Measurements from ENCODE around the gene ADTRP.

ADTRP gene

GRCh38 chr6:11679099-11679498 is 99.5 kb downstream of the ADTRP start:
- ATAC-seq, result no peak
- TF ChIP-seq RARB (CRISPR knock-in tag; IDR thresholded peaks at IDR 0.05) (no peak), ZNF565 (CRISPR knock-in tag; conservative IDR thresholded peaks at IDR 0.05; ENCODE audit: low read depth) (no peak), ZC3H10 (CRISPR knock-in tag; IDR thresholded peaks at IDR 0.05) (no peak), PATZ1 (CRISPR knock-in tag; IDR thresholded peaks at IDR 0.05; ENCODE audit: borderline replicate concordance) (no peak), TCF4 (CRISPR knock-in tag; IDR thresholded peaks at IDR 0.05; ENCODE audit: borderline replicate concordance) (no peak), POU6F1 (CRISPR knock-in tag; IDR thresholded peaks at IDR 0.05; ENCODE audit: borderline replicate concordance, low read depth) (no peak), ZNF8 (CRISPR knock-in tag; IDR thresholded peaks at IDR 0.05) (no peak), ISL1 (CRISPR knock-in tag; IDR thresholded peaks at IDR 0.05) (no peak), PPARA (CRISPR knock-in tag; IDR thresholded peaks at IDR 0.05; ENCODE audit: borderline replicate concordance) (no peak), ZFP3 (CRISPR knock-in tag; IDR thresholded peaks at IDR 0.05) (no peak), ZFP30 (CRISPR knock-in tag; IDR thresholded peaks at IDR 0.05) (no peak), ARNTL (CRISPR knock-in tag; IDR thresholded peaks at IDR 0.05; ENCODE audit: borderline replicate concordance, low read depth) (no peak), CSDC2 (CRISPR knock-in tag; IDR thresholded peaks at IDR 0.05) (no peak), OSR1 (CRISPR knock-in tag; IDR thresholded peaks at IDR 0.05) (no peak), CREB5 (CRISPR knock-in tag; IDR thresholded peaks at IDR 0.05; ENCODE audit: low read depth) (no peak), TOX (CRISPR knock-in tag; IDR thresholded peaks at IDR 0.05; ENCODE audit: borderline replicate concordance) (no peak), BACH2 (CRISPR knock-in tag; IDR thresholded peaks at IDR 0.05; ENCODE audit: borderline replicate concordance) (no peak), GLIS3 (CRISPR knock-in tag; IDR thresholded peaks at IDR 0.05) (no peak), ZNF70 (CRISPR knock-in tag; IDR thresholded peaks at IDR 0.05) (no peak)

GRCh38 chr6:11675601-11676000 is 103.0 kb downstream of the ADTRP start:
- TF ChIP-seq ARNTL (CRISPR knock-in tag; IDR thresholded peaks at IDR 0.05; ENCODE audit: borderline replicate concordance, low read depth), result no peak
- no peak for TF ChIP-seq ESRRG (CRISPR knock-in tag; IDR thresholded peaks at IDR 0.05)
- TF ChIP-seq CSDC2 (CRISPR knock-in tag; IDR thresholded peaks at IDR 0.05), result no peak
- no peak for TF ChIP-seq GLIS3 (CRISPR knock-in tag; IDR thresholded peaks at IDR 0.05)
- no peak for TF ChIP-seq SNAI2 (CRISPR knock-in tag; IDR thresholded peaks at IDR 0.05)
- no peak for TF ChIP-seq CREB5 (CRISPR knock-in tag; IDR thresholded peaks at IDR 0.05; ENCODE audit: low read depth)
- no peak for TF ChIP-seq TSHZ2 (CRISPR knock-in tag; IDR thresholded peaks at IDR 0.05)
- no peak for TF ChIP-seq ZNF565 (CRISPR knock-in tag; conservative IDR thresholded peaks at IDR 0.05; ENCODE audit: low read depth)
- no peak for TF ChIP-seq BACH2 (CRISPR knock-in tag; IDR thresholded peaks at IDR 0.05; ENCODE audit: borderline replicate concordance)
- no peak for TF ChIP-seq PATZ1 (CRISPR knock-in tag; IDR thresholded peaks at IDR 0.05; ENCODE audit: borderline replicate concordance)
- TF ChIP-seq ZFP3 (CRISPR knock-in tag; IDR thresholded peaks at IDR 0.05), result no peak
- no peak for TF ChIP-seq TCF4 (CRISPR knock-in tag; IDR thresholded peaks at IDR 0.05; ENCODE audit: borderline replicate concordance)
- TF ChIP-seq ZFP30 (CRISPR knock-in tag; IDR thresholded peaks at IDR 0.05), result no peak
- no peak for ATAC-seq

Measured in SK-N-SH treated with all-trans-retinoic acid at 6 μM for 48 hours (cell line).